ENCODE results near the gene DOCK4.

Gene DOCK4

GRCh38 chr7:111953611-111954010 is 252.6 kb downstream of the DOCK4 start:
- H3K36me3 ChIP-seq (ENCODE audit: control insufficient read depth in 1 of 2, insufficient read depth in 2 of 2, low read length in 2 of 2): no peaks in the 10 kb centered on the region
- no peak overlapping the region for H3K18ac ChIP-seq (ENCODE audit: low read length)
- H3K27ac ChIP-seq (ENCODE audit: low read depth, low read length): no peak overlapping the region
- no peak overlapping the region for H2BK5ac ChIP-seq (ENCODE audit: low read depth, low read length, poor library complexity)
- WGBS (ENCODE audit: extremely low coverage, insufficient coverage, insufficient read length): no CpG with 5 or more reads among the region's 1 CpG
- H3K14ac ChIP-seq (ENCODE audit: low read length): no peak overlapping the region
- H3K4ac ChIP-seq (ENCODE audit: low read depth, low read length): no peak overlapping the region
- H2BK120ac ChIP-seq (ENCODE audit: insufficient read depth, low read length, poor library complexity): no peak overlapping the region
- no peak overlapping the region for H3K23ac ChIP-seq (ENCODE audit: low read length)
- H3K4me3 ChIP-seq (ENCODE audit: low read depth, low read length): no peak overlapping the region
- DNase-seq: no peak
- H3K79me2 ChIP-seq (ENCODE audit: control insufficient read depth, insufficient read depth, low read length, poor library complexity): no peaks in the 10 kb centered on the region
- no peak overlapping the region for H2BK12ac ChIP-seq (ENCODE audit: low read length)
- no peak overlapping the region for H2AFZ ChIP-seq (ENCODE audit: insufficient read depth, low read length, poor library complexity)
- no peaks in the 10 kb centered on the region for H3K9me3 ChIP-seq (ENCODE audit: insufficient read depth, low read depth, low read length)
- H3K4me1 ChIP-seq (ENCODE audit: control insufficient read depth in 1 of 2, insufficient read depth in 2 of 2, low read length in 2 of 2): peaks cover 0 to 7% of the 10 kb centered on the region in 2 experiments
- H4K12ac ChIP-seq (ENCODE audit: low read depth, low read length): no peak overlapping the region
- H3K79me1 ChIP-seq (ENCODE audit: low read length): peaks cover 2% of the 10 kb centered on the region
- no peak overlapping the region for H2AK5ac ChIP-seq (ENCODE audit: low read length)
- H3K27me3 ChIP-seq (ENCODE audit: insufficient read depth, low read length): no peaks in the 10 kb centered on the region
- H3K9ac ChIP-seq (ENCODE audit: low read length): no peak overlapping the region
- no peak overlapping the region for H4K8ac ChIP-seq (ENCODE audit: low read depth, low read length)
- no peak overlapping the region for H4K91ac ChIP-seq (ENCODE audit: low read depth, low read length)
- H3K4me2 ChIP-seq (ENCODE audit: low read length): no peak overlapping the region

GRCh38 chr7:111952783-111953182 is 253.4 kb downstream of the DOCK4 start:
- H3K79me1 ChIP-seq (ENCODE audit: low read length): peaks cover 2% of the 10 kb centered on the region
- H3K23ac ChIP-seq (ENCODE audit: low read length): no peak overlapping the region
- H4K8ac ChIP-seq (ENCODE audit: low read depth, low read length): no peak overlapping the region
- no peak overlapping the region for H3K4ac ChIP-seq (ENCODE audit: low read depth, low read length)
- H3K18ac ChIP-seq (ENCODE audit: low read length): no peak overlapping the region
- H4K91ac ChIP-seq (ENCODE audit: low read depth, low read length): no peak overlapping the region
- H3K4me2 ChIP-seq (ENCODE audit: low read length): no peak overlapping the region
- H2BK120ac ChIP-seq (ENCODE audit: insufficient read depth, low read length, poor library complexity): no peak overlapping the region
- no peak overlapping the region for H2BK5ac ChIP-seq (ENCODE audit: low read depth, low read length, poor library complexity)
- no peaks in the 10 kb centered on the region for H3K9me3 ChIP-seq (ENCODE audit: insufficient read depth, low read depth, low read length)
- no peak overlapping the region for H2AFZ ChIP-seq (ENCODE audit: insufficient read depth, low read length, poor library complexity)
- no peaks in the 10 kb centered on the region for H3K36me3 ChIP-seq (ENCODE audit: control insufficient read depth in 1 of 2, insufficient read depth in 2 of 2, low read length in 2 of 2)
- no peaks in the 10 kb centered on the region for H3K27me3 ChIP-seq (ENCODE audit: insufficient read depth, low read length)
- peaks cover 0 to 7% of the 10 kb centered on the region in 2 experiments for H3K4me1 ChIP-seq (ENCODE audit: control insufficient read depth in 1 of 2, insufficient read depth in 2 of 2, low read length in 2 of 2)
- no peak overlapping the region for H3K9ac ChIP-seq (ENCODE audit: low read length)
- H3K4me3 ChIP-seq (ENCODE audit: low read depth, low read length): no peak overlapping the region
- no peak for DNase-seq
- H2BK12ac ChIP-seq (ENCODE audit: low read length): no peak overlapping the region
- no peak overlapping the region for H4K12ac ChIP-seq (ENCODE audit: low read depth, low read length)
- no CpG with 5 or more reads among the region's 4 CpGs for WGBS (ENCODE audit: extremely low coverage, insufficient coverage, insufficient read length)
- H2AK5ac ChIP-seq (ENCODE audit: low read length): no peak overlapping the region
- H3K27ac ChIP-seq (ENCODE audit: low read depth, low read length): no peak overlapping the region
- H3K14ac ChIP-seq (ENCODE audit: low read length): no peak overlapping the region
- H3K79me2 ChIP-seq (ENCODE audit: control insufficient read depth, insufficient read depth, low read length, poor library complexity): no peaks in the 10 kb centered on the region

GRCh38 chr7:111951052-111951451 is 255.1 kb downstream of the DOCK4 start:
- Histone ChIP-seq H4K12ac (ENCODE audit: low read depth, low read length) (no peak overlapping the region), H3K9me3 (ENCODE audit: insufficient read depth, low read depth, low read length) (no peaks in the 10 kb centered on the region), H2BK12ac (ENCODE audit: low read length) (no peak overlapping the region), H4K8ac (ENCODE audit: low read depth, low read length) (no peak overlapping the region), H3K36me3 (ENCODE audit: control insufficient read depth in 1 of 2, insufficient read depth in 2 of 2, low read length in 2 of 2) (no peaks in the 10 kb centered on the region), H3K4me2 (ENCODE audit: low read length) (no peak overlapping the region), H2BK120ac (ENCODE audit: insufficient read depth, low read length, poor library complexity) (no peak overlapping the region), H3K4me1 (ENCODE audit: control insufficient read depth in 1 of 2, insufficient read depth in 2 of 2, low read length in 2 of 2) (peaks cover 0 to 7% of the 10 kb centered on the region in 2 experiments), H3K27me3 (ENCODE audit: insufficient read depth, low read length) (no peaks in the 10 kb centered on the region), H3K18ac (ENCODE audit: low read length) (no peak overlapping the region), H3K4me3 (ENCODE audit: low read depth, low read length) (no peak overlapping the region), H3K4ac (ENCODE audit: low read depth, low read length) (no peak overlapping the region), H3K79me1 (ENCODE audit: low read length) (peaks cover 2% of the 10 kb centered on the region), H3K23ac (ENCODE audit: low read length) (no peak overlapping the region), H3K9ac (ENCODE audit: low read length) (no peak overlapping the region), H2BK5ac (ENCODE audit: low read depth, low read length, poor library complexity) (no peak overlapping the region), H3K14ac (ENCODE audit: low read length) (no peak overlapping the region), H3K27ac (ENCODE audit: low read depth, low read length) (no peak overlapping the region), H4K91ac (ENCODE audit: low read depth, low read length) (no peak overlapping the region), H2AFZ (ENCODE audit: insufficient read depth, low read length, poor library complexity) (no peak overlapping the region), H3K79me2 (ENCODE audit: control insufficient read depth, insufficient read depth, low read length, poor library complexity) (no peaks in the 10 kb centered on the region), H2AK5ac (ENCODE audit: low read length) (no peak overlapping the region)
- no peak for DNase-seq

- H2BK12ac ChIP-seq (ENCODE audit: low read length): no peak overlapping the region
- H3K27ac ChIP-seq (ENCODE audit: low read depth, low read length): no peak overlapping the region
- H3K79me2 ChIP-seq (ENCODE audit: control insufficient read depth, insufficient read depth, low read length, poor library complexity): no peaks in the 10 kb centered on the region
- no CpG with 5 or more reads among the region's 5 CpGs for WGBS (ENCODE audit: extremely low coverage, insufficient coverage, insufficient read length)
- no peak overlapping the region for H3K4me2 ChIP-seq (ENCODE audit: low read length)
- H3K27me3 ChIP-seq (ENCODE audit: insufficient read depth, low read length): no peaks in the 10 kb centered on the region
- DNase-seq: no peak
- no peak overlapping the region for H4K91ac ChIP-seq (ENCODE audit: low read depth, low read length)
- peaks cover 5% of the 10 kb centered on the region for H3K9me3 ChIP-seq (ENCODE audit: insufficient read depth, low read depth, low read length)
- H3K36me3 ChIP-seq (ENCODE audit: control insufficient read depth in 1 of 2, insufficient read depth in 2 of 2, low read length in 2 of 2): peaks cover 4 to 12% of the 10 kb centered on the region in 2 experiments
- no peak overlapping the region for H2AFZ ChIP-seq (ENCODE audit: insufficient read depth, low read length, poor library complexity)
- no peak overlapping the region for H4K12ac ChIP-seq (ENCODE audit: low read depth, low read length)
- no peak overlapping the region for H3K4me3 ChIP-seq (ENCODE audit: low read depth, low read length)
- H3K9ac ChIP-seq (ENCODE audit: low read length): no peak overlapping the region
- no peak overlapping the region for H3K18ac ChIP-seq (ENCODE audit: low read length)
- no peak overlapping the region for H4K8ac ChIP-seq (ENCODE audit: low read depth, low read length)
- H3K4ac ChIP-seq (ENCODE audit: low read depth, low read length): no peak overlapping the region
- H3K4me1 ChIP-seq (ENCODE audit: control insufficient read depth in 1 of 2, insufficient read depth in 2 of 2, low read length in 2 of 2): no peaks in the 10 kb centered on the region
- H3K79me1 ChIP-seq (ENCODE audit: low read length): no peaks in the 10 kb centered on the region
- H3K23ac ChIP-seq (ENCODE audit: low read length): no peak overlapping the region
- H3K14ac ChIP-seq (ENCODE audit: low read length): no peak overlapping the region
- H2AK5ac ChIP-seq (ENCODE audit: low read length): no peak overlapping the region
- H2BK120ac ChIP-seq (ENCODE audit: insufficient read depth, low read length, poor library complexity): no peak overlapping the region
- no peak overlapping the region for H2BK5ac ChIP-seq (ENCODE audit: low read depth, low read length, poor library complexity)
Observed at GRCh38 chr7:111942450-111943081, 263.6 kb downstream of the DOCK4 start.

Data from trophoblast cell (in vitro differentiated cells and primary cell).